Neutrophil (primary cell): Measurements from ENCODE around the gene GLB1L.

ENCODE experiments used
- H3K27ac ChIP-seq: fragments of 200-600 bp; sonication (generic); 2 replicates; pipeline ENCODE4 v1.5.1; 2016; ENCODE audit warnings: mild to moderate bottlenecking, moderate library complexity
- H3K27me3 ChIP-seq: fragments of 200-600 bp; sonication (generic); 2 replicates; pipeline ENCODE4 v1.6.0; 2016; ENCODE audit warnings: mild to moderate bottlenecking
- H3K36me3 ChIP-seq: fragments of 200-600 bp; sonication (generic); 2 replicates; pipeline ENCODE4 v1.5.1; 2017
- H3K4me1 ChIP-seq, 2 experiments: fragments of 200-600 bp in 1 of 2; sonication (generic) in 1 of 2; 1 replicate in 1 of 2; 2 replicates in 1 of 2; pipeline versions ENCODE4 v1.5.1 to v1.6.1; 2013 to 2016; ENCODE audit warnings: low read depth in 1 of 2, low read length in 1 of 2, mild to moderate bottlenecking in 1 of 2, moderate library complexity in 1 of 2; ENCODE audit not compliant: control insufficient read depth in 1 of 2, insufficient read depth in 1 of 2
- H3K4me3 ChIP-seq, 2 experiments: fragments of 200-600 bp in 1 of 2; sonication (generic) in 1 of 2; 1 replicate in 1 of 2; 2 replicates in 1 of 2; pipeline ENCODE4 v1.5.1; 2013 to 2016; ENCODE audit warnings: low read depth in 1 of 2, low read length in 1 of 2, mild to moderate bottlenecking in 1 of 2, moderate library complexity in 1 of 2
- H3K9me3 ChIP-seq: fragments of 200-600 bp; sonication (generic); 2 replicates; pipeline ENCODE4 v1.5.1; 2016
- TF ChIP-seq, protein P1 (sequence below): fragments of 200-600 bp; sonication (generic); IDR thresholded peaks from 2 replicates; pipeline ENCODE4 v1.5.1; 2016; ENCODE audit warnings: antibody characterized with exemption

Gene GLB1L

DNA sequence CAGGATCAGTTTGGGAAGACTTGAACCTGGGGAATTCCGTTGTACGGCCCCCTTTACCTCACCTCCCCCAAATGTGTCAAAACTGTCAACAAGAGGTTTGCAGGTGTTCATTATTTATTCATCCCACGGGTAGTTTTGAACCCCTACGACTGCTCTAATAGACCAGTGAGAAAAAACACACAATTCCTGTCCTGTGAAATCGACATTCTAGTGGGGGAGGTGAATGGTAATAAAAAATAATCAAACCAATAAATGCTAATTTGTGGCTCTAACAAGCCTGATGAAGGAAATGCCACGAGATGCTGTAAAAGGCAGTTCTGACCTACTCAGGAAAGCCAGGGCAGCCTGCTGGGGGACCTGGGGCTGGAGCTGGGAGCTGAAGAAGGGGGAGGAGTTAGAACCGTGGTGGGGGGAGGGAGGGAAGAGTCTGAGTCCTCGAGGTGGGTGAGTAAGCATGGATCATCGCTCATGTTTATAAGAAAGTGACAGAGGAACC lies 33.5 kb upstream of the GLB1L start:
- H3K4me1 ChIP-seq, result peaks cover 29 to 35% of the 10 kb centered on the region in 2 experiments
- H3K4me3 ChIP-seq, result peak overlapping the region; percentile 81 to 82

DNA sequence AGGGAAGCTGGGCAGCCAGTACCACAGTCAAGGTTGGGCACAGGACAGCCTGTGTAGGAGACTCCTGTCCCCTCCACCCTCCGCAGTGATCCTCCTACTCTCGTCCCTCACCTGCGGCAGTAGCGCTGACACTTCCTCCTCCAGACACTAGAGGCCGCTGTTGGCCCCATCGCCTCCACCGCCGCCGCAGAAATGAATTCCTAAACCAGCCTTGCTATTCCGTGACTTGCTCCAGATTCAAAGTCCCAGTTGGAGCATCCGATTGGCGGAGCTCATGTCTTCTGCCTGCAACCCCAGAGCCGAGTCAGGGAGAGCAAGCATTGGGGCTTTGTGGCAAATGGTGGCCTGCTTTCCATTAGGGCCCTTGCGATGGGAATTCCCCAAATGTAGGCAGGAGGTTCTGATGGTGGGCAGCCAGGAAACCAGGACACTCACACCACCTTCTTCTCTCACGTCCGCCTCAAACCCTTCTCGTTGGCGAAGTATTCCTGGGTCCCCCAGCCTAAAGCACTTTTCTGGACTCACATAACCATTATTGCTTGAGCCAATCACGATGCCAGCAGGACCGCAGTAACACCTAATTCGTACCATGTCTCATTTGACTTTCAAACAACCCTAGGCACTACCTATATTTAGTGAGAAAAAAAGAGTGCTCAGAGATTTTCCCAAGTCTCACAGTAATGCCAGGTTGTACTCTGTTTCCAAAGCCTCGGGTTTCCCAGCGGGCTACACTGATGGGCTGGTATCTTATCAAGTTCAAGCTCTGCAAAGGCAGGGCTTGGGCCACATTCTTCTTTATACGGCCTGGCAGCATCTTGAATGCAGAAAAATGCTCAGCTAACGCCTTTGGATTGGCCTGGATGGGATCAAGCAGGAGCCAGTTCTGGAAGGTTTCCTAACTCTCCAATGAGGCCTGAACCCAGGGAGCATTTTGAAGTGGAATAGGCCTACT lies 32.7 kb upstream of the GLB1L start:
- peak overlapping the region; percentile 81 to 82 for H3K4me3 ChIP-seq
- TF ChIP-seq, protein P1, sequence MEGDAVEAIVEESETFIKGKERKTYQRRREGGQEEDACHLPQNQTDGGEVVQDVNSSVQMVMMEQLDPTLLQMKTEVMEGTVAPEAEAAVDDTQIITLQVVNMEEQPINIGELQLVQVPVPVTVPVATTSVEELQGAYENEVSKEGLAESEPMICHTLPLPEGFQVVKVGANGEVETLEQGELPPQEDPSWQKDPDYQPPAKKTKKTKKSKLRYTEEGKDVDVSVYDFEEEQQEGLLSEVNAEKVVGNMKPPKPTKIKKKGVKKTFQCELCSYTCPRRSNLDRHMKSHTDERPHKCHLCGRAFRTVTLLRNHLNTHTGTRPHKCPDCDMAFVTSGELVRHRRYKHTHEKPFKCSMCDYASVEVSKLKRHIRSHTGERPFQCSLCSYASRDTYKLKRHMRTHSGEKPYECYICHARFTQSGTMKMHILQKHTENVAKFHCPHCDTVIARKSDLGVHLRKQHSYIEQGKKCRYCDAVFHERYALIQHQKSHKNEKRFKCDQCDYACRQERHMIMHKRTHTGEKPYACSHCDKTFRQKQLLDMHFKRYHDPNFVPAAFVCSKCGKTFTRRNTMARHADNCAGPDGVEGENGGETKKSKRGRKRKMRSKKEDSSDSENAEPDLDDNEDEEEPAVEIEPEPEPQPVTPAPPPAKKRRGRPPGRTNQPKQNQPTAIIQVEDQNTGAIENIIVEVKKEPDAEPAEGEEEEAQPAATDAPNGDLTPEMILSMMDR, result peak; percentile 99
- no peaks in the 10 kb centered on the region for H3K9me3 ChIP-seq
- H3K36me3 ChIP-seq, result peaks cover 21% of the 10 kb centered on the region
- H3K4me1 ChIP-seq, result peaks cover 29 to 35% of the 10 kb centered on the region in 2 experiments
- peaks cover 14% of the 10 kb centered on the region for H3K27me3 ChIP-seq
- peak overlapping the region; percentile 98 for H3K27ac ChIP-seq

More for the DNA sequence above, 33.5 kb upstream of the GLB1L start:
- TF ChIP-seq, protein P1, result no peak
- H3K9me3 ChIP-seq, result no peaks in the 10 kb centered on the region
- H3K36me3 ChIP-seq, result peaks cover 28% of the 10 kb centered on the region
- H3K27ac ChIP-seq, result peak overlapping the region; percentile 98
- peaks cover 9% of the 10 kb centered on the region for H3K27me3 ChIP-seq

DNA sequence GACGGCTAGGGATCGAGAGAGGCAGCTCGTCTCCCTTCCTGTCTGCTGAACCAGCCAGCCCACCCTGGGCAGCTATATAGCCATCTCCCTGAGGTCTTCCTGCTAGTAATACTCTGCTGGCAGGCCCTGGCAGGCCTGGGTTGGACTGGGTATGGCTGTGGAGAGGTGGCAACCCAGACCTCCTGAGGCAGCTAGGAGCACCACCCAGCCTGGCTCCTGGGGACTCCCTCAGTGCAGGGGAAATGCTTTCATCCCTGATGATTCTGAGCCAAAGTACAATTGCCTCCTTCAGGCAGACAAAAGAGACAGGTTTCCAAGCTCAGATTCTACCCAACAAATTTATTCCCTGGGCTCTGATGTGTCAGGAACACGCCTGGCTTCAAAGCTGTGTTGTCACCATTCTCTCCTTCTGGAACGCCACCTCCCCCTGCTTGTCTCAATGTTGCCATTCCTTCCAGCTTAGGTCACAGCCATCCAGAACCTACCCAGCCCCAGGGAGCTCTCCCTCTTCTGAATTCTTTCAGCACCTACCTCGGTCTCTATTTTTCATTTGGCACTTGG lies 29.2 kb upstream of the GLB1L start:
- H3K36me3 ChIP-seq, result no peaks in the 10 kb centered on the region
- H3K9me3 ChIP-seq, result no peaks in the 10 kb centered on the region
- H3K4me1 ChIP-seq, result peaks cover 16 to 19% of the 10 kb centered on the region in 2 experiments
- TF ChIP-seq, protein P1, result no peak
- no peak overlapping the region for H3K27ac ChIP-seq
- peaks cover 35% of the 10 kb centered on the region for H3K27me3 ChIP-seq
- no peak overlapping the region for H3K4me3 ChIP-seq

DNA sequence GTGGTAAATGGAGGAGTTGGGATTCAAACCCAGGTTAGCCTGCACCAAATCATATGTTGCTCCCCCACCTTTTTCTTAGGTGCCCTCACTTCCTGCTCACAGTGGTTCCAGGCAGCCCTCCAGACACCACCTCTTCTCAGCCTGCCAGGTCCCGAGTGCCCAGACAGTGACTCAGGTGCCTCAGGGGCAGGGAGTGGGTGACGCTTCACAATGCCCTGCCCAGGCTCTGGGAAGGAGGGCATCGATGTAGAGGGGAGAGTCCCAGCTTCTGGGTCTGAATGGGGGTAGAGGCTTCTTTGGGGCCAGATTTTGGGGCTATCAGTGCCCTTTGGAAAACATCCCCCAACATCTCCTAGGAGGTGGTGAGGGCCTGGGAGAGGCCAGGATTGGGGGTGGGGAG lies 28.7 kb upstream of the GLB1L start:
- peaks cover 16 to 17% of the 10 kb centered on the region in 2 experiments for H3K4me1 ChIP-seq

DNA sequence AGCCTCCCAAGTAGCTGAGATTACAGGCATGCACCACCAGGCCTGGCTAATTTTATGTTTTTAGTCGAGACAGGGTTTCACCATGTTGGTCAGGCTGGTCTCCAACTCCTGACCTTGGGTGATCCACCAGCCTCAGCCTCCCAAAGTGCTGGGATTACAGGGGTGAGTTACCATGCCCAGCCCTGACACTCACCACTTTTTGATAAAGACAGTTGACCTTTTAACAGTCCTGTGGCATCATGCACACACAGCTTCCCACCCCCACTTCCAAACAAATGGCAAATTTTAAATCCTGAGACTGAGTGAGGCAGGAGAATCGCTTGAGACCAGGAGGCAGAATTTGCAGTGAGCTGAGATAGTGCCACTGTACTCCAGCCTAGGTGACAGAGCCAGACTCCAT lies 27.8 kb upstream of the GLB1L start:
- Histone ChIP-seq H3K4me3 (no peak overlapping the region), H3K27me3 (peaks cover 42% of the 10 kb centered on the region), H3K27ac (no peak overlapping the region), H3K9me3 (no peaks in the 10 kb centered on the region), H3K4me1 (peaks cover 7% of the 10 kb centered on the region in 2 experiments), H3K36me3 (no peaks in the 10 kb centered on the region)
- TF ChIP-seq, protein P1, result no peak

More for the DNA sequence above, 28.7 kb upstream of the GLB1L start:
- H3K27me3 ChIP-seq, result peaks cover 40% of the 10 kb centered on the region
- TF ChIP-seq, protein P1, result no peak
- H3K9me3 ChIP-seq, result no peaks in the 10 kb centered on the region
- H3K36me3 ChIP-seq, result no peaks in the 10 kb centered on the region
- no peak overlapping the region for H3K27ac ChIP-seq
- H3K4me3 ChIP-seq, result no peak overlapping the region
